ENCODE measurements around the gene IFNG-AS1.

Gene IFNG-AS1

DNA sequence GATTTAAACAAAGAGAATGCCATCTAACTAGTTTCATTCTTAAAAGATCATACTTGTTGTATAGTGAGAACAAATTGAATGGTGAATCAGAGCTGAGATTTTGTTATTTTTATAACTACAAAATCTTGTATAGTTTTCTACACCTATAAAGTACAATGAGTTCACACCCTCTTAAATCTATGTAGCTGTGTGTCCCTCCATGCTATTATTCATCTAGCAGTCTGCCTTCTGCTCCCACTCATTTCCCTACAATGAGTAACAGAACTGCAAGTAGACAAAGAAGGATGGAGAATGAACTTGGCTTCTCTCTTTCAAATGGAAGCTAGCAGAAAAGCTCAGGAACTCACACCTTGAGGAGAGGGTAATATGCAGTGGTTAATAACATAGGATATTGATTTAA lies 7.1 kb downstream of the IFNG-AS1 start:
- no peak for DNase-seq

DNA sequence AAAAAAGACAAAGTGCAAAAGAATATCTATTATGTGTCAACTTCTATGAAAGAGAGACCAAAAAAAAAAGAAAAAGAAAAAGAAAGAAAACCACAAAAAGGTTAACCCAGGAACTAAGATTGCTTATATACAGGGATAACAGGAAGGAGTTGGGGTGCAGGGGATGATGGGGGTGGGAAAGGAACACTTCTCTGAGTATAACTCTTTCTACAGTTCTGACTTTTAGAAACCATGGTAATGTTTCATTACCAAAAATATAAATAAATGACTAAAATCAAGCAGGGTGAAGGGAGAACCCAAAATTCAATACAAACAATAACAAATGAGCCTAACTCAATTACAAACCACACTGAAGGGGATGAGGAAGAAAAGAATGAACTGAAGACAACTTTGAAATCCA lies 9.1 kb downstream of the IFNG-AS1 start:
- no peak for DNase-seq

DNA sequence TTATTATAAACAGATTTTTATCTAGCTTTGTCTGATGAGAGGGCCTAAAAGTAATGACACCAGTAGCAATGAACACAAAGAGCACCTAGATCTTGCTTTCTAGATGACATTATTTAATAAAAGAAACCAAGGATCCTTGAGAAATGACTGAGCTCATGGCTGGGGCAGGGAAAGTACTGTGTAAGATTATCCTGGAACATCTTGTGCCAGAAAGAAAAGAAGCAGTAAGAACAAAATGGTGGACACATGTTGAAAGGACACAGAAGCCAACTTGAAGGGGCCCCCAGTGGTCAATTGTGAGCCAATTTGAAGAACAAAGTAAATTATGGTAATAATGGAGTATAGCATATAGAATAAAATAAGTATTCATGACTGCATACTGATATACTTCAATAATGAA lies 10.0 kb downstream of the IFNG-AS1 start:
- DNase-seq: no peak

DNA sequence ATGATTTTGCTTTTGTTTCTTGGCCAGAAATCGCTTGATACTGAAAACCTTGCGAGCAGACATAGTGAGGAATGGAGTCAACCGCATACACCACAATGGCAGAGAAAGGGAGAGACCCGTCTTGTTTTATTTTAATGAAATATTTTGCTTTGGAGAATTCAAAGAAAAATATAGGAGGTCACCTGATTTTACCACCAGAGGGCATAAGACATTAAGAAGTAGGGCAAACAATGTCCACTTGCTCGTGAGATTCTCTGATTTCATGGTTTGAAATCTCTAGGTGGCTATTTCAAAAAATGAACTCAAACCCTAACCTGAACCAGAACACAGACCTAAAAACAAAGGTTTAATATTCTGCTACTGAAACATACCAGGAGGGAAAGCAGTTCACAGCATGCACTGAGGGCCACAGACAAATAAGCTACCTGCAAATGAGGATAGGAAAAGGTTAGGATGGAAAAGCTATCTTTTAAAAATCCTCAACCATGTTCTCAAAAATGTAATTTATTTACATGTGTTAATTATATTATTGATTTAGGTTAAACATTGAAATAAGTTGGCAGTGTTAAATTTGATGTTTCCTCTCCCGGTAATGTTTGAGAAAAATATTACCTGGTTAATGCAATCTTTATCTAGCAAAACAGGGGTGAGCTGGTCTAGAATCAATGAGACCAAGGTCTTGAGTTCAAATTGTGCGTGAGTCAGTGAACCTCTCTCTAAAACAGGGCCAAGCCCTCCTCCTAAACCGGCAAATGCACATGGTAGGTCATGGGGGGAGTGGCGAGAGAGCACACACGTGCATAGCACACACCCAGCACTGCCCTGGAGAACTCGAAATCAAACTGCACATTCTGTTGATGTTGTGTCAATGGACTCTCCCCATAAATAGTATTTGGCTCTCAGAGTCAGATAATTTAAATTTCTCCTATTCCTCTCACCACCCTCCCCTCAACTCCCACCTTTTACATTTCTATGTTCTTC lies 12.5 kb downstream of the IFNG-AS1 start:
- no peak for DNase-seq

DNA sequence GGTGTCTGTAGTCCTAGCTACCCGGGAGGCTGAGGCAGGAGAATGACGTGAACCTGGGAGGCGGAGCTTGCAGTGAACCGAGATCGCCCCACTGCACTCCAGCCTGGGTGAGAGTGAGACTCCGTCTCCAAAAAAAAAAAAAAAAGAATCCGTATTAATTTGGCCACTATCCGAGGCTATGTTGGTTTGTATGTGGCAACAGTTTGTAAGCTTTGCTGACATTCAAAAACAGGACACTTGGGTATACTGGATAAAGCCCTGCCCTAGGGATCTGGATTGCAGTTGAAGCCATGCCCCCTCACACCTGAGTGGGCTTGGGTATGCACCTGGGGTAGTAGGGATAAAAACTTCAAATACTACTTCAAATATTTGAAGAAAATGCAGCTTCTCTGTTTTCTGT lies 14.5 kb downstream of the IFNG-AS1 start:
- no peak for DNase-seq

DNA sequence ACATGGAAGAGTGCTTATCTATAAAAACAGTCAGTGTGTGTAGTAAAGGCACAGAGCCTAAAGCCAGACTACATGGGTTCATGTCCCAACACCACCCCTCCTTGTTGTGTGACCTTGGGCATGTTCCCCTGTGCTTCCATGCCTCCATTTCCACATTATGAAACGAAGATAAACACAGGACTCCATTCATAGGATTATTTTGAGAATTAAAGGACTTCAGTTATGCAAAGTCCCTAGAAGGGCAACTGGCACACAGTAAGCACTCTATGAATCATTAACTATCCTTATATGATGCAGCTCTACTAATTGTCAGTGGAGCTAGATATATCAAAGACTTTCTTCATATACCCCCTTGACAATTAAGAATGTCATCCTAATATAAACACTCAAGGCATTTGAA lies 17.8 kb downstream of the IFNG-AS1 start:
- no peak for DNase-seq

DNA sequence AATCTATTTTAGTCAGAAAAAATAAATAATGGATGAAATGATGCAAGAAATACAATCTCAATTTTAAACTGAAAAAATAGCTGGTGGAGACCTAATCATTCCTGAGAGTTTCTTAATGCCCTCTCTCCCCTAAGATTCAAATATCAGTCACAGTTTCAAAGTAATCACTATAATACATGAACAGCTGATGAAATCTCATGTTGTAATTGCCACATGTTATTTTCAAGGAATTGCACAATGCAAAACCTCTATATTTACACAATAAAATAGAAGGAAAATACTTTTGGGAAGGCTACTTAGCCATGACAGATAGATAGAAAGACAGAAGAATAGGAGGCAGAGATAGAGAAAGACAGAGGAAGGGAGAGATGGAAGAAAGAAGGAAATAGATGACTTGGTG lies 18.2 kb downstream of the IFNG-AS1 start:
- DNase-seq: no peak

DNA sequence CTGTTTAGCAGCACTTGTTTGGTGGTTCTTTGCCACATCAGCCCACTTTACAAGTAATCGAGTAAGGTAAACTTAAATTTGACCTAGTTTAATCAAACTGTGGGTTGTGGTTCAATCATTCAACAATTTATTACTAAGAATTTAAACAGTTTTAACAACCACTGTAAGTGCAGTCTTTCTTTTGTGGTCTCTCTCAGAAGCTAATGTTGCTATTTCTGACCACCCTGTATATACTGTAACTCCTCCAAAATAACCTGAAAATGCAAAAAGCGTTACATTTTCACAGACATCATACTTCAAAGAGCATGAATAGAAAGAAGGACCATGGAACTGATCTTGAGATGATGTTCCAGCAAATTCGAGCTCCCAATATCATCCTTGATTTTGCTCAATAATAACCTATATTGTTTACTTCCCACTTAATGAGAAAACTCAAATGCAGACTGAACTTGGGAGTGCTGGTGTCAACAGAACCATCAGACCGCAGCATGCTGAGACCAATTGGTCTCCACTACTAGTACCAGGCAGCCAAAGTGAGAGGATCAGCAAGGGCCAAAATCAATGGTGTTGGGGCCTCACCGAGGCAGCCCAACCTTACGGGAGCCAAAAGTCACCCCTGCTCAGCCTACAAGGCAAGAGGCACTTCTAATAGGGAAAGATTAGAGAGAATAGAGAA lies 22.1 kb downstream of the IFNG-AS1 start:
- no peak for DNase-seq

DNA sequence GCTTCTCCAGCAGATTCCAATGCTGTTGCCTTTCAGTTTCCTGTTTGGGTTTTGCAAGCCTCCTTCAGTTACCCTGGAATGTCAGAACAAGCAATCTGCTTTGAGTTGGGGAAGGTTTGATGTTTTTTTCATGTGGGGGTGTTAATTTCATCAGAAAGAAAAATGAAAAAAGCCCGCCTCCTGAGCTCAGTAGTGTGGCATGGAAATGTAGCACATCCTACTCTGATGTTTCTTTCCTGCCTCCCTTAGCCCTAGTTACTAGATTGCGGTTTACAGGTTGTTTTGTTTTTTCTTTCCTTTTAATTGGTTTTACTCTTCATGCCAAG lies 22.6 kb downstream of the IFNG-AS1 start:
- DNase-seq: no peak

DNA sequence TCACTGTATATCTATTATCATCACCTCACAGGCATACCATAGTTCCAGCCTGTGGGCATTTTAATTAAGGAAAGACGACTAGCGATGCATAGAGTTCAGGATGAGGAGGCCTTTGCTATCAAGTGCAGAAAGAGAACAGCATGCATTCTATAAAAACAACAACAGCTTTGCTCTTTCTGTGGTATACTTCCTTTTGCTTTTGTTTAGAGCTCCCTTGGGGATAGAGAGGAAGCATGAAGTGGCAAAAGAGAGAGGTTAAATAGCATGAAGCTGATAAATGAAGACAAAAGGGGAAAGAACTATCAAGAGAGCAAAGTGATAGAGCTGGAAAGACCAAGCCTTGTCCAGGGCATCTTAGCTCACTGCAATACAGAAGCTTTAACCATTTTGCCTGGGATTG lies 23.5 kb downstream of the IFNG-AS1 start:
- no peak for DNase-seq

DNA sequence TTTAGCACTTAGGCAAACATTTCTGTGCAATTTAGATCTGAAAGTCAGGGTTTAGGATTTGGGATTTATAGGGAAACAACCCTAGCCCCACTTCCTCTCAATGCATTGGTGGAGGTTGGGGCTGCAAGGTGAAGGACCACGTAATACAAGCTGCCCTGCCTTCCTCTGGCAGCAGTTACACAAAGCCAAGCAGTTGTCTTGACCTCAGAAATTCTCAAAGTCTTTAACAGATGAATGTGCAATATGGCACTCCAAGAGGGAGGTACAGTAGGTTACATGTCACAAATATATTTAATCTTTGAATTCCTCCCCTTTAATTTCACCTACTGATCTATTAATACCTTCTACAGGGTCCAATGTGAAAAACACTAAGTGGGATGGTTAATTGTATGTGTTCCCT lies 23.9 kb downstream of the IFNG-AS1 start:
- DNase-seq: no peak

DNA sequence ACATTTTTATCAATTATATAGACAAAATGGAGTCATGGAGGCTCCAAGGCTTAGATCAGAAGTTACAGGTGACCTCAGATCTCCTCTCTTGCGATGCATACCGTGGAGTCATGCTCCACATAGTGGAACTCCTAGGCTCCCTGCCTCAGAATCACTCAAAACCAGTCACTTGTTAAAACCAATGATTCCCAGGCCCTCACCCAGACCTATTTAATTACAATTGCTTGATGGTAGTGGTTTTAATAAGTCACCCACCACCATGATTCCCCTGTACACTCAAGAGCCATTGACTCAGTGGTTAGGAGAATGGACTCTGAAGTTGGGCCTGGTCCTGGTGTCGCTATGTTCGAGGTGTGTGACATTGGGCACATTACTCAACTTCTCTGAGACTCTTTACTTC lies 26.9 kb downstream of the IFNG-AS1 start:
- no peak for DNase-seq

DNA sequence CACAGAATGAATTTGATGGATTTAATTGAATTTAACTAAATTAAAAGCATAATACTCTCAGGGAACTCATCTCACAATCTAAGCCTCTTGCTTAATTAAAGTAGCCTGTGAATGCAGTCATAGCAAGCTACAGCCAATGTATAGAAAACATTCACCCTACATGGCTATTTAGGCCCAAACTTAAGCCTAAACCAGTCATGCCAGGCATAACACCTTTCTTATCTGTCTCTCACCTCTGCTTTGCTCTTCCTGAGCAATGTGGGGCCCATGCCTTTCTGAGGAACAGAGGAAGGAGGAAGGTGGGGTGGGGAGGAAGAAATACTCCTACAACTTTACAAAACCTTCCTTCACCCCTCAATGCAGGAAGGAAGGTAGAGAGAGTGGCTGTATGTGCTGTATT lies 29.1 kb downstream of the IFNG-AS1 start:
- DNase-seq: no peak

DNA sequence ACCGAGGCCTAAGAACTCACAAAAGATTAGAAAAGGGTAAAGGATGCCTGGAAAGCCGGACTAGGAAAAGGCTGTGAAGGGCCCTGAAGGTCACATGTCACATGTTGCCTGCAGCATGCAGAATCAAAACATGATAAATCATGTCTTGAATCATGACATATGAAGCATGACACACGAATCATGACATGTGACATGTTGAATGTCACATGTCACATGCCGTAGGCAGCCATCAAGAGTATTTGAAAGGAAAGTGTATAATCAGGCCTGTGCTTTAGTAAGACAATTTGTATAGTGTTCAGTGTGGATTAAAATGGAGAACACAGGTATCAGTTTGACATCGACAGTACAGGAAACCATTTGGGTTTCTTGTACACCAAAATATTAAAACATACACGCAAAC lies 30.8 kb downstream of the IFNG-AS1 start:
- DNase-seq: no peak

DNA sequence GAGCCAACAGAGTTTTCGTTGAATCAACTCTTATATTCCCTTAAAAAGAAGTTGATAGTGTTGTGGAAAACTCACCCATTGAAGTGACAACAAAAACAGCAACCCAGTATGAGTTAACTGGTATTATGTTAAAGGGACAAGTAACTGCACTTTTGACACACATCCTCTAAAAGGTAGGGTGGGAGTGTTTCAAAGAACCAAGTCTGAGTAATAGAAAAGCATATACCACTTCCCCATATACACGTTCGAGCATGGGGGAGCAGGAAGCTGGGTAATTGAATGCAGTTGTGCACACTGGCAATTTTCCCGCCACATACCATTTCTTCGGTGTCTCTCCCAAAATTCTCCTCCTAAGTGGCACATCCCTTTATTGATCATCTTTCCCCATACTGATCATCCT lies 31.5 kb downstream of the IFNG-AS1 start:
- no peak for DNase-seq

DNA sequence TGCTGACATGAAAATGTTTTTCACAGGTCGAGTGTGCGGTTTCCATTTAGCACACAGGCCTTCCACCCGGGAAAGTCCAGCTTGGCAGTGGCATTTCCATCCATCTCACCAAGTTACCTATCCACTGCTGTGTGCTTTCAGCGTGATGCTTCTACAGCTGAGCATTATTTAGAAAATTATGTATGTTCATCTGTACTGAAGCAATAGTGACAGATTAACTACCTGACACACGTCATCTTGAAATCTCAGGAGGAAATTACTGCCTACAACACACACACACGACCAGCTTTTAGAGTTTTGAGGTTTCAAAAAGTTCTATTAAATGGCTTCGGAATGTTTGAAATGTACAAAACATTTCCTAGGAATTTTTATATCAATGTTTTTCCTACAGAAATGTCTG lies 39.4 kb downstream of the IFNG-AS1 start:
- no peak for DNase-seq

DNA sequence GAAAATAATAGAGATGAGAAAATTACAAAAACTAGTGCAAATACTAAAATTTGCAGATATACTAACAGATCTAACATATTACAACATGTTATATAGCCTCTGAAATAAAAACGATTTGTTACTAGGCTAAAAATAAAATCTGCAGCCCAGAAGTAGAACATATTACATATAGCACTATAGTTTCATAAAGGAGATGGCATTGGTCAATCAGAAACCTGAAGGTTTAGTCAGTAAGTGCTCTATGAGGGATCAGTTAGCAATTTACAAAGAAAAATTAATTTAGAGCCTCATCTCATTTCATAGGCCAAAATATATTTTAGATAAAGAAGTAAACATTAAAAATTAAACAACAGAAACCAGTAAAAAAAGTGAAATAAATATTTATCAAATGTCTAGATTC lies 41.0 kb downstream of the IFNG-AS1 start:
- no peak for DNase-seq

DNA sequence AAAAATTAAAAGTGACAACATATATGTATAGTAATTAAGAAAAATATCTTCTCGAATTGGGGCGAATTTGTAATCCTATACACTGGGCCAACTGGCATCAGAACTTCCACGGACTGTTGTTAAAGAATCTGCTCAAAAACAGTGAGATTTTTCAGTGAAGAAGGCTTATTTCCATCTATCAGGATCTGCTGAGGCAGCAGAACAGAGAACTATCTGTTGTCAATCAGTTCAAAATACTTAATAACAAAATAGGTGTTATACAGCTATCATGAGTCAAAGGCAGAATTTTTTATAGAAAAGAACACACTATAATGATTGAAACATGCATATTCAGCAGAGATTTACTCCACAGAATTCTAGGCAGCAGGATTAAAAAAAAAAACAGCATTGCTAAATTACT lies 41.9 kb downstream of the IFNG-AS1 start:
- no peak for DNase-seq

DNA sequence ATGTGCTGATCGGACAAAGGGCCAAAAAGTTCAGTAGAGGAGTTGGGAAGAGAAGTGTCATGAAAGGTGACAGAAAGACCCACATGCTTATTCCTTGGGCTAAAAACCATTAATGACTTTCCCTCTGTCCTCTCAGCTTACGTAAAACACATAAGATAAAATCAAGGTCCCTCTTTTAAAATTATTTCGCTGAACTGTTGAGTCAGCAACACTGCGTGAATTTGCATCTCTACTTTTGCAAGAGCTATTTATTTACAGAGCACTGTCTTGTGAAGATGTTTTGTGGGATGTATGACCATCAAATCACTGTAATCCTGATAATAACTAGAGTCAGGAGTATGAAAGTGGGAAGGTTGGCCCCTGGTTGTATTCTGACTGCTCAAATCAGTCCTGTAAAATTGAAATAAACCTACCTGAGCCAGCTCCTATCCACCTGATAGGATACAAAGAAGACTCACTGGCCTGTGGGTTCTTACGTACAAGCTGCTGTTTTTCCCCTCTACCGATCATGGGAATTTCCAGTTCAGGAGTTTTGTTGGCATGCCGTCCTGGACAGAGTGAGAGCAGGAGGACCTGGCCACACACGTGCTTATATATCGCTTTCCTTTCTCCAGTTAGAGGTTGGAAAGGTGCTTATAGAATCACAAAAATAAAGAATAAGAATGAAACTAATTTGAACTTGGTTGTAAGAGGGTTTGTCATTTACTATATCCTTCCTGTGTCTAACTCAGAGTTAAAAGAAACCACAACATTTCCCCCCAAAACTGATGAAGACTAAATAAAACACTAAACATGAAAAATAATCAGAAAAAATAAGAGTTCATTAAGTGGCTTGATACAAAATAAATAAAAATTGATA lies 42.9 kb downstream of the IFNG-AS1 start:
- no peak for DNase-seq

DNA sequence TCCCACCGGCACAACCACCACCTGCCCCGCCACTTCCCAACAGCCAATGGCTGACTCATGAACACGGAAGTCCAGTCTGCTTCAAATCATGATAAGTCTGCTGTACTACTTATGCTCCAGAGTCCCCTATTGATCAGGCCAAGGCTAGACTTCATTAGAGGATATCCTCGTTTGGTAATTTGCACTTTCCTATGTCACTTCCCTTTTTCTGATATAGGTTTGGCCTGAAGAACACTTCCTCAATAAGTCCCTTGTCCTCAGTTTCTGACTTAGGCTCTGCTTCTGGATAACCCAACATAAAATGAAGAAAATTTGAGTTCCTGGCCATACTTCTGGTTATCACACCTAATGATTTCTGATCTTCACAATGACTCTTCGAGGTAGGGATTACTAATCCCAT lies 45.3 kb downstream of the IFNG-AS1 start:
- DNase-seq: no peak

DNA sequence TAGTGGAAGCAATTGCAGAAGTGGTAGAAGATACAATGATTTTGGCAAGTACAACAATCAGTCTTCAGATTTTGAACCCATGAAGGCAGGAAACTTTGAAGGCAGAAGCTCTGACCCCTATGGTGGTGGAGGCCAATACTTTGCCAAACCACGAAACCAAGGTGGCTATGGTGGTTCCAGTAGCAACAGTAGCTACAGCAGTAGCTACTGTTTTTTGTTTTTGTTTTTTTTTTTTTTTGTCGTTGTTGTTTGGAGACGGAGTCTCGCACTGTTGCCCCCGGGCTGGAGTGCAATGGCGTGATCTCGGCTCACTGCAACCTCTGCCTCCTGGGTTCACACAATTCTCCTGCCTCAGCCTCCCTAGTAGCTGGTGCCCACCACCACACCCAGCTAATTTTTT lies 47.4 kb downstream of the IFNG-AS1 start:
- no peak for DNase-seq

DNA sequence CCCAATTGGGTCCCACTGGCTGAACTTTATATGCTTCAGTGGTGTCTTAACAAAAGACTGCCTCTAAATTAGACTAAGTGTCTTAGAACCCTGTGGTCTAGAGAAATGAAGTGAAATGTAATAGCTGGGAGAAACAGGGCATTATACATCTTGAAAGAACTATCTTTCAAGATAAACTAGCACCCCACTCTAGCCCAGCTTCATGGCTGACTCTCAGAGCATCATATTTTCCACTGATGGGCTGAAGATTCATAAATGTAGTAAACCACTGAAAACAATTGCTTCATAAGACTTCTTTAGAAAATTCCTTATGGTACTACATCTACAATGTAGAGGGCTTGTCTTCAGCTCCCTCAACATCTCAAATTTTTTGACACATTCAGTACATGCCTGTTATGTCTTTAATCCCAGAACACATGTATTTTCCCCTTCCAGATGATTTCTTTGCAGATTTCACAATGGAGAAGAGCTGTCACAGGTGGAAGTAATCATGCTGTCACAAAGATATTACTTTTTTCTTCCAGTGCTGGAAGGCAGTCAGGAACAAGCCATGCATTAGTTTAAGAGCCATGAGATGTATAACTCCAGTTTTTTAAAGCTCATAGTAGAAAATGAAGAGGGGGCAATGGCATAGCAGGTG lies 48.5 kb downstream of the IFNG-AS1 start:
- no peak for DNase-seq

DNA sequence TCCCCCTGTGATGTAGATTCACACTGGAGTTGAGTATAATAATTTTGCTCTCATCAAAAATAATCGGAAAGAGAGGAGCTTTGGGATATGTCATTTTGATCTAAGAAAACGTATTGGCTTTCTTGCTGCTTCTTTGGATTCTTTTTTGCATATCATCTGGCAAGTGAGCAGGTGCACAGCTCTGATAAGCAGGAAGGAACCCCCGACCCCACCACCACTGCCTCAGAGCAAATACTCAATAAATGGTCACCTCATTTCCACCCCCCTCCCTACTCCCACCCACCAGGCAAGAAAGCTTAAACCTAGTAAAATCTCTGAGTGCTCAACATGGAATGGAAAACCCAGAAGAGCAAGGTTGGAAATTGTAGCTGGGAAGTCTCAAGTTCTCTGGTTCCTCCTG lies 49.4 kb downstream of the IFNG-AS1 start:
- DNase-seq: no peak
